Measurements from ENCODE around the gene PRKN.

The PRKN gene

DNA sequence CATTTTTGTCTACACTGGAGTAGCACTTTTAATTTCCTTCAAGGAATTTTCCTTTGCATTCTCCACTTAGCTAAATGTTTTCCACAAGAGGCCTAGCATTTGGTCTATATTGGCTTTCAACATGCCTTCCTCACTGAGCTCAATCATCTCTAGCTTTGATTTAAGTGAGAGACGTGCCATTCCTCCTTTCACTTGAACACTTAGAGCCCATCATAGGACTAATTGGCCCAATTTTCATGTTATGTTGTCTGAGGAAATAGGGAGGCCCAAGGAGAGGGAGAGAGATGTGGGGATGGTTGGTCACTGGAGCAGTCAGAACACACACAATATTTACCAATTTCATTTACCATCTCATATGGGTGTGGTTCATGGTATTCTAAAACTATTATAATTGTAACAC, 645.0 kb downstream of the PRKN start:
- no peak for DNase-seq (ENCODE audit: low spot score)
- in situ Hi-C loops (cut with MboI; ENCODE audit: low pct_unique_long_range_greater_than_20kb, low sequenced_read_pairs, unreplicated experiment), result no loop called here
- TF ChIP-seq, protein P1, sequence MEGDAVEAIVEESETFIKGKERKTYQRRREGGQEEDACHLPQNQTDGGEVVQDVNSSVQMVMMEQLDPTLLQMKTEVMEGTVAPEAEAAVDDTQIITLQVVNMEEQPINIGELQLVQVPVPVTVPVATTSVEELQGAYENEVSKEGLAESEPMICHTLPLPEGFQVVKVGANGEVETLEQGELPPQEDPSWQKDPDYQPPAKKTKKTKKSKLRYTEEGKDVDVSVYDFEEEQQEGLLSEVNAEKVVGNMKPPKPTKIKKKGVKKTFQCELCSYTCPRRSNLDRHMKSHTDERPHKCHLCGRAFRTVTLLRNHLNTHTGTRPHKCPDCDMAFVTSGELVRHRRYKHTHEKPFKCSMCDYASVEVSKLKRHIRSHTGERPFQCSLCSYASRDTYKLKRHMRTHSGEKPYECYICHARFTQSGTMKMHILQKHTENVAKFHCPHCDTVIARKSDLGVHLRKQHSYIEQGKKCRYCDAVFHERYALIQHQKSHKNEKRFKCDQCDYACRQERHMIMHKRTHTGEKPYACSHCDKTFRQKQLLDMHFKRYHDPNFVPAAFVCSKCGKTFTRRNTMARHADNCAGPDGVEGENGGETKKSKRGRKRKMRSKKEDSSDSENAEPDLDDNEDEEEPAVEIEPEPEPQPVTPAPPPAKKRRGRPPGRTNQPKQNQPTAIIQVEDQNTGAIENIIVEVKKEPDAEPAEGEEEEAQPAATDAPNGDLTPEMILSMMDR (IDR thresholded peaks at IDR 0.05; ENCODE audit: extremely low read depth, insufficient read depth, missing control alignments), result no peak

DNA sequence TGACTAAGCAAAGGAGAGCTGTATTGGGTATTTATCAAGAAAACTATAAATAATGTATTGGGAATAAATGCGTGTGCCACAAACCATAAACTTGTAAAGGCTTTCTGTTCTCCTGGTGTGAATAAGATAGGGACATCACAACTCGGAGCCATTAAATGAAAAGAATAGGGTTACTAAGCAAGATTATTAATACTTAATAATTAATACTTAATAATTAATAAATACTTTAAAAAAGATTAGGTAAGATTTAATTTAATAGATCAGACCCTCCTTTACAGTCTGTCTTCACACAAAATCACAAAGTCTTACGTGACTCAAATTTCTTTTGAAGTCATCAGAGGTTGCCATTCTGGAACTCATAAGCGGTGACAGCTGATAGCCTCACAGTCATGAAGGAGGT, 648.9 kb downstream of the PRKN start:
- in situ Hi-C loops (cut with MboI; ENCODE audit: low pct_unique_long_range_greater_than_20kb, low sequenced_read_pairs, unreplicated experiment), result no loop called here
- no peak for DNase-seq (ENCODE audit: low spot score)
- TF ChIP-seq, protein P1 (IDR thresholded peaks at IDR 0.05; ENCODE audit: extremely low read depth, insufficient read depth, missing control alignments), result no peak

DNA sequence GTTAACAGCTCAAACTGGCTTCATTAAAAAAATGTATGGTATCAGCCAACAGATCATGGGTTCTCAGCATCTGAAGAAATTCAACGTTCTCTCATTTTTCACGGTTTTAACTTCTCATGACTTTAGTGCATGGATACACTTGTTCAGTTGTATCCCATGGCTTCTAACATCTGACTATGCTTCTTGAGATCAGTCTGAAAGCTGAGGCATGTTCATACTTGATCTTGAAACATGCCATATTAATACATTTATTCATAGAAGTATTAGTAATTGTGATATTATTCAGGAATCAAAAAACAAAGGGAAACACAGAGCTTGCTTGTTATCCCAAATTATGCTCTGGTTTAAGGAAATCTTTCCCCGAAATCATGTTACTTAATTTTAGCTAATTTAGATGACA, 649.4 kb downstream of the PRKN start:
- in situ Hi-C loops (cut with MboI; ENCODE audit: low pct_unique_long_range_greater_than_20kb, low sequenced_read_pairs, unreplicated experiment), result no loop called here
- no peak for DNase-seq (ENCODE audit: low spot score)
- TF ChIP-seq, protein P1 (IDR thresholded peaks at IDR 0.05; ENCODE audit: extremely low read depth, insufficient read depth, missing control alignments), result no peak

DNA sequence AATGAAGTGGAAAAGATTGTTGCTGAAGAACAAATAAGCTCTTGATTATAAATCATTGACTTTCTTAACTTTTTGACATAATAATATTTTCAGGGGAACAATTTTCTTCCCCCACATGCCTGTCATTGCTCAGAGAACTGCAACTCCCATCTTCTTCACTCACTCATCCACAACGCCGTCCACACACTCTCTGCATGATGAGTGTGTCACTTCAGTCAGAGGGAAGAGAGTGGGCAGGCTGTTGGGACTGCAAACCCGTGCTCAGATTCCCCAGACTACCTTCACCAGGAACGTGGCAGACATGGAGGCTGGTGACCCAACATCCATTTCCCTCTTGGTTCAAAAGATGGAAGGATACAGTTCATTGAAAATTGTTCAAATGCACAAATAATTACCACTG, 650.8 kb downstream of the PRKN start:
- DNase-seq (ENCODE audit: low spot score), result no peak
- in situ Hi-C loops (cut with MboI; ENCODE audit: low pct_unique_long_range_greater_than_20kb, low sequenced_read_pairs, unreplicated experiment), result no loop called here
- TF ChIP-seq, protein P1 (IDR thresholded peaks at IDR 0.05; ENCODE audit: extremely low read depth, insufficient read depth, missing control alignments), result no peak

DNA sequence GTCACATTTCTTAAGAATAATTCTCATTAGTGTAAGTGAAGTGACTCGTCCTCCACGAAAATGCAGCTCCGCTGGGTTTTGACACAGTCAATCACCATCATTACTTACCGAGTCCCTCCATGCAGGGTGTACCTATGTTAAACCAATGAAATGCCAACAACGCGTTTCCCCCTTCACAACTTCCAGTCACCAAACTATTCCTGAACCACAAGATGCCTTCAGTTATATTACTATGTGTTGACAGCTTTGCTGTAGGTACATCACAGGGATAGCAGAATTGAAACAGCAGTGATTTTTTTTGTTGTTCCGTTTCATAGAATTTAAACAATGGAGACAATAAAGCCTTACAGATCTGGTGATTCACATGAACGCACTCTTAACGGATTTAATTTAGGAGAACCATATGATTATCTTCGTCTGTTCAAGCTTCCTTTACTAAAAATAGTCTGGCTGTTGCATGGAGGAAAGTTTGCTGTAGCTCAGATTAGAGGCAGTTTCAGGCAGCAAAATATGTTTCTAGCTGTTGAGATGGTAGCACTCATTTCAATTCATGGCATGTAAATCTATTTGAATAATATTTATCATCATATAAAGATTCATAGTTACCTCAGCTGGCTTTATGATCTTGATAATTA, 652.8 kb downstream of the PRKN start:
- TF ChIP-seq, protein P1 (IDR thresholded peaks at IDR 0.05; ENCODE audit: extremely low read depth, insufficient read depth, missing control alignments), result no peak
- in situ Hi-C loops (cut with MboI; ENCODE audit: low pct_unique_long_range_greater_than_20kb, low sequenced_read_pairs, unreplicated experiment), result no loop called here
- no peak for DNase-seq (ENCODE audit: low spot score)

DNA sequence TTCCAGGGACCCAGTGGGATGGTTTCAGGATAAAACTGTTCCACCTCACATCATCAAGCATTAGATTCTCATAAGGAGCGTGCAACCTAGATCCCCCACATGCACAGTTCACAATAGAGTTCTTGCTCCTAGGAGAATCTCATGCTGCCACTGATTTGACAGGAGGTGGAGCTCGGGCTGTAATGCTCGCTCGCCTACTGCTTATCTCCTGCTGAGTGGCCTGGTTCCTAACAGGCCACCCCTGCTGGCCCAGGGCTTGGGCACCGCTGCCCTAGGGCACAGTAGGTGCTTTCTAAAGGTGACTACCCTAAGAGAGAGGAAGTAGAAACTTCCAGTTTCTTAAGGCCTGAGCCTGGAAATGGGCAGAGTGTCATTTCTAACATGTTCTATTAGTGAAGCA, 656.9 kb downstream of the PRKN start:
- no peak for DNase-seq (ENCODE audit: low spot score)
- in situ Hi-C loops (cut with MboI; ENCODE audit: low pct_unique_long_range_greater_than_20kb, low sequenced_read_pairs, unreplicated experiment), result no loop called here
- TF ChIP-seq, protein P1 (IDR thresholded peaks at IDR 0.05; ENCODE audit: extremely low read depth, insufficient read depth, missing control alignments), result no peak
